HG03558 (cell line): ENCODE measurements around the gene IFT52.

Experiments used
- ATAC-seq: cut with Tn5 transposase; IDR thresholded peaks from one replicate; pipeline ENCODE4 v1.9.1; 2021; ENCODE audit warnings: moderate number of reproducible peaks; ENCODE audit not compliant: unreplicated experiment; ENCODE audit errors: extremely low read depth

IFT52 gene

GRCh38 chr20:43590392-43591303, at the start of gene IFT52:
TSS of gene IFT52 (plus strand) at chr20:43590937. CDS start at chr20:43594699, 3,762 bp downstream.
- ATAC-seq = peak; percentile 96

- ATAC-seq = no peak
Measured at GRCh38 chr20:43541214-43541613, 49.5 kb upstream of the IFT52 start.

- ATAC-seq = no peak
Measured at GRCh38 chr20:43542161-43542560, 48.6 kb upstream of the IFT52 start.

GRCh38 chr20:43542674-43543073, 48.1 kb upstream of the IFT52 start:
- no peak for ATAC-seq

GRCh38 chr20:43543138-43543537, 47.6 kb upstream of the IFT52 start:
- ATAC-seq = no peak

- ATAC-seq = no peak
Measured at GRCh38 chr20:43544501-43544900, 46.2 kb upstream of the IFT52 start.

GRCh38 chr20:43545837-43546578, 44.7 kb upstream of the IFT52 start:
- no peak for ATAC-seq

GRCh38 chr20:43548273-43548880, 42.4 kb upstream of the IFT52 start:
- no peak for ATAC-seq

GRCh38 chr20:43549416-43550065, 41.2 kb upstream of the IFT52 start:
- no peak for ATAC-seq

- no peak for ATAC-seq
Measured at GRCh38 chr20:43550456-43550855, 40.3 kb upstream of the IFT52 start.

- no peak for ATAC-seq
Measured at GRCh38 chr20:43554369-43554768, 36.4 kb upstream of the IFT52 start.

- ATAC-seq = no peak
Measured at GRCh38 chr20:43558412-43559146, 32.2 kb upstream of the IFT52 start, which contains the start of gene SGK2. TSS of gene SGK2 (plus strand) at chr20:43559027. CDS start at chr20:43566496, 7,469 bp downstream.

- ATAC-seq = no peak
Measured at GRCh38 chr20:43559147-43559987, 31.4 kb upstream of the IFT52 start.

- no peak for ATAC-seq
Measured at GRCh38 chr20:43560974-43561373, 29.8 kb upstream of the IFT52 start.

GRCh38 chr20:43563429-43563828, 27.3 kb upstream of the IFT52 start:
- ATAC-seq = no peak

GRCh38 chr20:43563991-43564390, 26.7 kb upstream of the IFT52 start:
- no peak for ATAC-seq

- ATAC-seq = no peak
Measured at GRCh38 chr20:43564455-43564854, 26.3 kb upstream of the IFT52 start.

- ATAC-seq = no peak
Measured at GRCh38 chr20:43564993-43565757, 25.6 kb upstream of the IFT52 start.
